Sigmoid colon (tissue), 4 donors: ENCODE data around the gene LIMA1.

Experiments
- EP300 ChIP-seq, 4 donors: sonication (generic); formaldehyde crosslinking; IDR thresholded peaks; one replicate each; pipeline ENCODE4 v1.6.1; 2017; ENCODE audit warnings: antibody characterized with exemption in 4 of 4
- POLR2A ChIP-seq, 2 donors: fragments of 450-650 bp; IDR thresholded peaks; one replicate each; pipeline ENCODE4 v1.6.1; 2016; ENCODE audit warnings: antibody characterized with exemption in 2 of 2, mild to moderate bottlenecking in 2 of 2, moderate library complexity in 2 of 2
- POLR2AphosphoS5 ChIP-seq, 4 donors: sonication (generic); formaldehyde crosslinking; IDR thresholded peaks; one replicate each; pipeline ENCODE4 v1.6.1; 2017; ENCODE audit warnings: antibody characterized with exemption in 4 of 4
- TF ChIP-seq, protein P1 (sequence below), 4 experiments: fragments of 450-650 bp in 3 of 4; fragments of 200-600 bp in 1 of 4; IDR thresholded peaks; one replicate each; pipeline ENCODE4 v1.5.1; 2016 to 2019; ENCODE audit warnings: antibody characterized with exemption in 4 of 4, mild to moderate bottlenecking in 3 of 4, moderate library complexity in 2 of 4

DNA sequence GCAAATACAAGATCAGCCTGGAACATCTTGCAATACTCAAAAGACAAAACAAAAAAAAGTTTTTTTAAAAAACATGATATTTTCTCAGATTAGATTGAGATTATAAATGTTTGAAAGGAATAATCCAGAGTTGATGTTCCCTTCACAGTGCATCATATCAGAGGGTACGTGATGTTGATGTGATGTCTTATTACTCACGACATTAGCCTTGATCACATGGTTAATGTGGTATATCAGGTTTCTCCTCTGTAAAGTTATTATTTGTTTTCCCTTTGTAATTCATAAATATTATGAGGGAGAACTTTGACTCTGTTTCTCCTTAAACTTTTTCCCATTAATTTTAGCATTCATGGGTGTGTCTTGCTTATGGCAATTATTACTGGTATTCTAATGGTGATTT lies 26.6 kb downstream of the LIMA1 start:
- TF ChIP-seq POLR2A (IDR thresholded peaks at IDR 0.05) (no peak), POLR2AphosphoS5 (IDR thresholded peaks at IDR 0.05) (no peak), EP300 (IDR thresholded peaks at IDR 0.05) (no peak)
- TF ChIP-seq, protein P1, sequence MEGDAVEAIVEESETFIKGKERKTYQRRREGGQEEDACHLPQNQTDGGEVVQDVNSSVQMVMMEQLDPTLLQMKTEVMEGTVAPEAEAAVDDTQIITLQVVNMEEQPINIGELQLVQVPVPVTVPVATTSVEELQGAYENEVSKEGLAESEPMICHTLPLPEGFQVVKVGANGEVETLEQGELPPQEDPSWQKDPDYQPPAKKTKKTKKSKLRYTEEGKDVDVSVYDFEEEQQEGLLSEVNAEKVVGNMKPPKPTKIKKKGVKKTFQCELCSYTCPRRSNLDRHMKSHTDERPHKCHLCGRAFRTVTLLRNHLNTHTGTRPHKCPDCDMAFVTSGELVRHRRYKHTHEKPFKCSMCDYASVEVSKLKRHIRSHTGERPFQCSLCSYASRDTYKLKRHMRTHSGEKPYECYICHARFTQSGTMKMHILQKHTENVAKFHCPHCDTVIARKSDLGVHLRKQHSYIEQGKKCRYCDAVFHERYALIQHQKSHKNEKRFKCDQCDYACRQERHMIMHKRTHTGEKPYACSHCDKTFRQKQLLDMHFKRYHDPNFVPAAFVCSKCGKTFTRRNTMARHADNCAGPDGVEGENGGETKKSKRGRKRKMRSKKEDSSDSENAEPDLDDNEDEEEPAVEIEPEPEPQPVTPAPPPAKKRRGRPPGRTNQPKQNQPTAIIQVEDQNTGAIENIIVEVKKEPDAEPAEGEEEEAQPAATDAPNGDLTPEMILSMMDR (IDR thresholded peaks at IDR 0.05) = no peak
